Panc1 (cell line): ENCODE results near the gene CHST1. TPM values are rescaled to one million over a fixed set of nuclear protein-coding genes. Genes with fewer than 3 reads are reported as not detected.

ENCODE experiments used
- ATAC-seq: fragments of 200-7000 bp; cut with Tn5 transposase; 2 replicates; pipeline ENCODE4 v1.9.1; 2020; ENCODE audit warnings: mild to moderate bottlenecking, moderate library complexity
- BruUV-seq: library from RNA; stranded (reverse); fragments of 400-500 nt; replicated peaks from 2 replicates; lab custom pipeline; 2021; lab: Mats Ljungman, UMichigan
- CTCF ChIA-PET: fragments of 300-600 bp; sonication (Branson Sonifier 250); formaldehyde crosslinking; loops from one replicate; lab custom pipeline; 2022; ENCODE audit warnings: antibody characterized with exemption; lab: Charles Lee
- POLR2A ChIA-PET: fragments of 300-600 bp; sonication (Branson Sonifier 250); formaldehyde crosslinking; loops from one replicate; lab custom pipeline; 2022; ENCODE audit warnings: antibody characterized with exemption; lab: Charles Lee
- DNase-seq: peaks from one replicate; pipeline ENCODE4 v3.0.0-alpha.2; 2010; ENCODE audit warnings: low read depth, low spot score
- H3K27ac ChIP-seq: 2 replicates; pipeline ENCODE4 v1.5.1; 2011; ENCODE audit warnings: mild to moderate bottlenecking, low read length, inconsistent platforms
- H3K27me3 ChIP-seq: fragments of 200-500 bp; sonication (Bioruptor generic); 2 replicates; pipeline ENCODE4 v1.6.0; 2014; ENCODE audit warnings: low read length, inconsistent platforms; ENCODE audit not compliant: control insufficient read depth, insufficient read depth
- H3K36me3 ChIP-seq: fragments of 200-500 bp; sonication (Bioruptor generic); 2 replicates; pipeline ENCODE4 v1.5.1; 2014; ENCODE audit warnings: inconsistent platforms, mild to moderate bottlenecking, low read length, moderate library complexity; ENCODE audit not compliant: control insufficient read depth, insufficient read depth
- H3K4me1 ChIP-seq: 2 replicates; pipeline ENCODE4 v1.5.1; 2011; ENCODE audit warnings: inconsistent platforms, mild to moderate bottlenecking, low read length, moderate library complexity; ENCODE audit not compliant: control insufficient read depth, insufficient read depth
- H3K4me3 ChIP-seq, 2 experiments: 2 replicates each; pipeline ENCODE4 v1.5.1; 2011 to 2012; ENCODE audit warnings: low read depth in 2 of 2, low read length in 2 of 2, mild to moderate bottlenecking in 2 of 2, inconsistent platforms in 1 of 2, moderate library complexity in 1 of 2
- H3K9me3 ChIP-seq: fragments of 200-500 bp; sonication (Bioruptor generic); 2 replicates; pipeline ENCODE4 v1.5.1; 2014; ENCODE audit warnings: low read depth, mild to moderate bottlenecking, inconsistent platforms, low read length, moderate library complexity; ENCODE audit not compliant: control insufficient read depth, insufficient read depth
- POLR2AphosphoS5 ChIP-seq: IDR thresholded peaks from 2 replicates; pipeline ENCODE4 v1.6.1; 2012; ENCODE audit warnings: mild to moderate bottlenecking, low read depth, low read length, moderate library complexity
- SIN3A ChIP-seq: IDR thresholded peaks from 2 replicates; pipeline ENCODE4 v1.6.1; 2012; ENCODE audit warnings: low read depth, mild to moderate bottlenecking, low read length, moderate library complexity, borderline replicate concordance; ENCODE audit not compliant: insufficient read depth
- TCF7L2 ChIP-seq: IDR thresholded peaks from 2 replicates; pipeline ENCODE4 v1.6.1; 2011; ENCODE audit warnings: mild to moderate bottlenecking, low read depth, low read length, inconsistent platforms
- in situ Hi-C: cut with HindIII; loops from 2 replicates; pipeline ENCODE4 v1.10.0; 2016; ENCODE audit warnings: low sequenced_read_pairs, low pct_unique_long_range_greater_than_20kb
- intact Hi-C: fragments of 100-400 bp; cut with micrococcal nuclease; formaldehyde crosslinking; loops from one replicate; pipeline ENCODE4 v1.10.0; 2022; ENCODE audit not compliant: unreplicated experiment
- total RNA-seq: library from RNA; stranded (reverse); gene quantifications from one replicate; pipeline ENCODE4 v1.2.1, GENCODE V29; 2021; ENCODE audit not compliant: unreplicated experiment
- TF ChIP-seq, protein P1 (sequence below), 2 experiments: IDR thresholded peaks; 2 replicates each; pipeline ENCODE4 v1.6.1; 2011 to 2012; ENCODE audit warnings: low read depth in 2 of 2, control low read depth in 1 of 2, low read length in 1 of 2, mild to moderate bottlenecking in 1 of 2, moderate library complexity in 1 of 2; ENCODE audit not compliant: insufficient read depth in 1 of 2
- TF ChIP-seq, protein P2 (sequence below): fragments of 450-650 bp; IDR thresholded peaks from 2 replicates; pipeline ENCODE4 v1.5.1; 2017; ENCODE audit warnings: mild to moderate bottlenecking

The CHST1 gene
- total RNA-seq, 1 experiment from 2014 or later = not detected

DNA sequence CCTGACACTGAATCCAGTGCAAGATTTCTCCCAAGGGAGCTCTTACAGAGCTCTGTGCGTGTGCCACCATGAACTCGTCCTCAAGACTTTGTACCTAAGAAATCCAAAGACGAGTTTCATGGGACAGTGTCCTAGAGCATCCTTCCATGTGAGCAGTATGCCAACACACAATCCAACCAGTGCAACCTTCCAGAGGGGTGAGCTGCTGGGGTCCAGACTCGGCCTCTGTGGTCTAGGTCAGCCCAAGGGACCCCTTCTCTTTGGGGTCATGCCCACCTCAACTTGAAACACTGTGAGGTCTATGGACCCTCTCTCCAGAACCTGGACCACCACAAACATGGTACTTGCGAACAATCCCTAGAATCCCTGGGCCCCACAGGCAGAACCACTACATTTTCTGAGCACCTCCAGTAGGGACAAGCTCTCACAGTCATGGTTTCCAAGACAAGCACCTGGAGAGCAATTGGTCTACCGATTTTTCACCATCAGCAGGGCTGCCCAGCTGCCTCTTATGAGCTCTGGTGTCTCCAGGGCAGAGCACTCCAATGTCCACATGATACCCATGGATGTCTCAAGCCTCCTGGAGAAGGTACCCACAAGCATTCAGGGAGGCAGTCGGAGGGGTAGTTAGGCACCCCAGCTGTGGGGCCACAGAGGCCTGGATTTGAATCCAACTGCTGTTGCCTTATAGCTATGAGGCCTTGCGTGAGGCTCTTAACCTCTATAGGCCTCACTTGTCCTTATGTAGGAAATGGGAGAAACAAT, 7.7 kb downstream of the CHST1 start:
- in situ Hi-C loops (no loop called here), intact Hi-C loops (loop anchor here (10.0 kb wide), 1 partner anchor 283 kb away; no protein-coding TSS in a partner anchor)
- ATAC-seq (no peak), DNase-seq (no peak)
- ChIA-PET CTCF (interaction anchor here (0.7 to 1.3 kb wide), 2 partner anchors 114 kb away, joined by 3 read pairs; no protein-coding TSS in a partner anchor), POLR2A (no interaction called here)
- TF ChIP-seq, protein P1, sequence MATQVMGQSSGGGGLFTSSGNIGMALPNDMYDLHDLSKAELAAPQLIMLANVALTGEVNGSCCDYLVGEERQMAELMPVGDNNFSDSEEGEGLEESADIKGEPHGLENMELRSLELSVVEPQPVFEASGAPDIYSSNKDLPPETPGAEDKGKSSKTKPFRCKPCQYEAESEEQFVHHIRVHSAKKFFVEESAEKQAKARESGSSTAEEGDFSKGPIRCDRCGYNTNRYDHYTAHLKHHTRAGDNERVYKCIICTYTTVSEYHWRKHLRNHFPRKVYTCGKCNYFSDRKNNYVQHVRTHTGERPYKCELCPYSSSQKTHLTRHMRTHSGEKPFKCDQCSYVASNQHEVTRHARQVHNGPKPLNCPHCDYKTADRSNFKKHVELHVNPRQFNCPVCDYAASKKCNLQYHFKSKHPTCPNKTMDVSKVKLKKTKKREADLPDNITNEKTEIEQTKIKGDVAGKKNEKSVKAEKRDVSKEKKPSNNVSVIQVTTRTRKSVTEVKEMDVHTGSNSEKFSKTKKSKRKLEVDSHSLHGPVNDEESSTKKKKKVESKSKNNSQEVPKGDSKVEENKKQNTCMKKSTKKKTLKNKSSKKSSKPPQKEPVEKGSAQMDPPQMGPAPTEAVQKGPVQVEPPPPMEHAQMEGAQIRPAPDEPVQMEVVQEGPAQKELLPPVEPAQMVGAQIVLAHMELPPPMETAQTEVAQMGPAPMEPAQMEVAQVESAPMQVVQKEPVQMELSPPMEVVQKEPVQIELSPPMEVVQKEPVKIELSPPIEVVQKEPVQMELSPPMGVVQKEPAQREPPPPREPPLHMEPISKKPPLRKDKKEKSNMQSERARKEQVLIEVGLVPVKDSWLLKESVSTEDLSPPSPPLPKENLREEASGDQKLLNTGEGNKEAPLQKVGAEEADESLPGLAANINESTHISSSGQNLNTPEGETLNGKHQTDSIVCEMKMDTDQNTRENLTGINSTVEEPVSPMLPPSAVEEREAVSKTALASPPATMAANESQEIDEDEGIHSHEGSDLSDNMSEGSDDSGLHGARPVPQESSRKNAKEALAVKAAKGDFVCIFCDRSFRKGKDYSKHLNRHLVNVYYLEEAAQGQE (IDR thresholded peaks at IDR 0.05; ENCODE audit: insufficient read depth in 1 of 2, low read depth in 2 of 2, low read length in 1 of 2) = no peak
- TF ChIP-seq POLR2AphosphoS5 = no peak
- no peak for TF ChIP-seq SIN3A
- TF ChIP-seq TCF7L2 = no peak
- TF ChIP-seq, protein P2, sequence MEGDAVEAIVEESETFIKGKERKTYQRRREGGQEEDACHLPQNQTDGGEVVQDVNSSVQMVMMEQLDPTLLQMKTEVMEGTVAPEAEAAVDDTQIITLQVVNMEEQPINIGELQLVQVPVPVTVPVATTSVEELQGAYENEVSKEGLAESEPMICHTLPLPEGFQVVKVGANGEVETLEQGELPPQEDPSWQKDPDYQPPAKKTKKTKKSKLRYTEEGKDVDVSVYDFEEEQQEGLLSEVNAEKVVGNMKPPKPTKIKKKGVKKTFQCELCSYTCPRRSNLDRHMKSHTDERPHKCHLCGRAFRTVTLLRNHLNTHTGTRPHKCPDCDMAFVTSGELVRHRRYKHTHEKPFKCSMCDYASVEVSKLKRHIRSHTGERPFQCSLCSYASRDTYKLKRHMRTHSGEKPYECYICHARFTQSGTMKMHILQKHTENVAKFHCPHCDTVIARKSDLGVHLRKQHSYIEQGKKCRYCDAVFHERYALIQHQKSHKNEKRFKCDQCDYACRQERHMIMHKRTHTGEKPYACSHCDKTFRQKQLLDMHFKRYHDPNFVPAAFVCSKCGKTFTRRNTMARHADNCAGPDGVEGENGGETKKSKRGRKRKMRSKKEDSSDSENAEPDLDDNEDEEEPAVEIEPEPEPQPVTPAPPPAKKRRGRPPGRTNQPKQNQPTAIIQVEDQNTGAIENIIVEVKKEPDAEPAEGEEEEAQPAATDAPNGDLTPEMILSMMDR = no peak
- H3K36me3 ChIP-seq = no peaks in the 10 kb centered on the region
- no peak overlapping the region for H3K27ac ChIP-seq
- H3K4me1 ChIP-seq = no peaks in the 10 kb centered on the region
- BruUV-seq = no TSS peak
- H3K4me3 ChIP-seq = no peak overlapping the region
- peaks cover 4% of the 10 kb centered on the region; the same call in 1 of the 2 replicates for H3K27me3 ChIP-seq
- H3K9me3 ChIP-seq = no peaks in the 10 kb centered on the region

DNA sequence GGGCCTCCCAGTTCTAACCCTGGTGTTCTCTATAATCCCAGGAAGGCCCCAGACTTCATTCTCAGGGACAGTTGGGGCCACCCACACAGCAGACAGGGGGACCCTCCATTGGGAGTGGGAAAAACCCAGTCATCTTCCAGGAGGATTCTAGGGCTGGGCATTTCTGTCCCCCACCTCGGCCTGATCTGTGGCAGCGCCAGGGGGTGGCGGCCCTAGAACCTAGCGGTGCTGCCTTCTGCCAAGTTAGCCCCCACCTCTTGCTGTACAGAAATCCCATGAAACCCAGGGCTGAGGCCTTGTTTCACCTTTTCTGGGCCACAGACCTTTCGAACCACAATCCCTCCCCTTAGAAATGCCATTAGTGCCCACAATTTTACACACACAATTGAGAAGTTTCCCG, 9.6 kb downstream of the CHST1 start:
- intact Hi-C loops (loop anchor here (10.0 kb wide), 1 partner anchor 281 kb away; no protein-coding TSS in a partner anchor), in situ Hi-C loops (no loop called here)
- CTCF ChIA-PET = interaction anchor here (1.0 kb wide), 1 partner anchor 116 kb away, joined by 5 read pairs; no protein-coding TSS in a partner anchor
- Histone ChIP-seq H3K27me3 (peaks cover 2% of the 10 kb centered on the region; the same call in 1 of the 2 replicates), H3K9me3 (no peaks in the 10 kb centered on the region), H3K27ac (no peak overlapping the region), H3K4me3 (no peak overlapping the region), H3K4me1 (no peaks in the 10 kb centered on the region), H3K36me3 (no peaks in the 10 kb centered on the region)
- TF ChIP-seq, protein P2 = no peak
- TF ChIP-seq SIN3A = no peak
- TF ChIP-seq TCF7L2 = no peak
- TF ChIP-seq POLR2AphosphoS5 = no peak
- TF ChIP-seq, protein P1 (IDR thresholded peaks at IDR 0.05; ENCODE audit: insufficient read depth in 1 of 2, low read depth in 2 of 2, low read length in 1 of 2) = no peak
- no peak for DNase-seq
- ATAC-seq = no peak
- no TSS peak for BruUV-seq
- POLR2A ChIA-PET = no interaction called here
